Activated T-cell treated with anti-CD3 and anti-CD28 coated beads, Interleukin-2, amount 50 U/mL, for 48 hours (primary cell): Measurements from ENCODE around the gene MYBBP1A.
"Not testable (repeated sequence)": the region's sequence is repeated elsewhere in the genome, so short reads cannot be mapped to it uniquely, and the experiment has no call there.

Experiments used
- DNase-seq, 2 experiments: peaks; one replicate each; pipeline ENCODE4 v3.0.0-alpha.2; 2020

Gene MYBBP1A, protein sequence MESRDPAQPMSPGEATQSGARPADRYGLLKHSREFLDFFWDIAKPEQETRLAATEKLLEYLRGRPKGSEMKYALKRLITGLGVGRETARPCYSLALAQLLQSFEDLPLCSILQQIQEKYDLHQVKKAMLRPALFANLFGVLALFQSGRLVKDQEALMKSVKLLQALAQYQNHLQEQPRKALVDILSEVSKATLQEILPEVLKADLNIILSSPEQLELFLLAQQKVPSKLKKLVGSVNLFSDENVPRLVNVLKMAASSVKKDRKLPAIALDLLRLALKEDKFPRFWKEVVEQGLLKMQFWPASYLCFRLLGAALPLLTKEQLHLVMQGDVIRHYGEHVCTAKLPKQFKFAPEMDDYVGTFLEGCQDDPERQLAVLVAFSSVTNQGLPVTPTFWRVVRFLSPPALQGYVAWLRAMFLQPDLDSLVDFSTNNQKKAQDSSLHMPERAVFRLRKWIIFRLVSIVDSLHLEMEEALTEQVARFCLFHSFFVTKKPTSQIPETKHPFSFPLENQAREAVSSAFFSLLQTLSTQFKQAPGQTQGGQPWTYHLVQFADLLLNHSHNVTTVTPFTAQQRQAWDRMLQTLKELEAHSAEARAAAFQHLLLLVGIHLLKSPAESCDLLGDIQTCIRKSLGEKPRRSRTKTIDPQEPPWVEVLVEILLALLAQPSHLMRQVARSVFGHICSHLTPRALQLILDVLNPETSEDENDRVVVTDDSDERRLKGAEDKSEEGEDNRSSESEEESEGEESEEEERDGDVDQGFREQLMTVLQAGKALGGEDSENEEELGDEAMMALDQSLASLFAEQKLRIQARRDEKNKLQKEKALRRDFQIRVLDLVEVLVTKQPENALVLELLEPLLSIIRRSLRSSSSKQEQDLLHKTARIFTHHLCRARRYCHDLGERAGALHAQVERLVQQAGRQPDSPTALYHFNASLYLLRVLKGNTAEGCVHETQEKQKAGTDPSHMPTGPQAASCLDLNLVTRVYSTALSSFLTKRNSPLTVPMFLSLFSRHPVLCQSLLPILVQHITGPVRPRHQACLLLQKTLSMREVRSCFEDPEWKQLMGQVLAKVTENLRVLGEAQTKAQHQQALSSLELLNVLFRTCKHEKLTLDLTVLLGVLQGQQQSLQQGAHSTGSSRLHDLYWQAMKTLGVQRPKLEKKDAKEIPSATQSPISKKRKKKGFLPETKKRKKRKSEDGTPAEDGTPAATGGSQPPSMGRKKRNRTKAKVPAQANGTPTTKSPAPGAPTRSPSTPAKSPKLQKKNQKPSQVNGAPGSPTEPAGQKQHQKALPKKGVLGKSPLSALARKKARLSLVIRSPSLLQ (N-terminal part only)

DNA sequence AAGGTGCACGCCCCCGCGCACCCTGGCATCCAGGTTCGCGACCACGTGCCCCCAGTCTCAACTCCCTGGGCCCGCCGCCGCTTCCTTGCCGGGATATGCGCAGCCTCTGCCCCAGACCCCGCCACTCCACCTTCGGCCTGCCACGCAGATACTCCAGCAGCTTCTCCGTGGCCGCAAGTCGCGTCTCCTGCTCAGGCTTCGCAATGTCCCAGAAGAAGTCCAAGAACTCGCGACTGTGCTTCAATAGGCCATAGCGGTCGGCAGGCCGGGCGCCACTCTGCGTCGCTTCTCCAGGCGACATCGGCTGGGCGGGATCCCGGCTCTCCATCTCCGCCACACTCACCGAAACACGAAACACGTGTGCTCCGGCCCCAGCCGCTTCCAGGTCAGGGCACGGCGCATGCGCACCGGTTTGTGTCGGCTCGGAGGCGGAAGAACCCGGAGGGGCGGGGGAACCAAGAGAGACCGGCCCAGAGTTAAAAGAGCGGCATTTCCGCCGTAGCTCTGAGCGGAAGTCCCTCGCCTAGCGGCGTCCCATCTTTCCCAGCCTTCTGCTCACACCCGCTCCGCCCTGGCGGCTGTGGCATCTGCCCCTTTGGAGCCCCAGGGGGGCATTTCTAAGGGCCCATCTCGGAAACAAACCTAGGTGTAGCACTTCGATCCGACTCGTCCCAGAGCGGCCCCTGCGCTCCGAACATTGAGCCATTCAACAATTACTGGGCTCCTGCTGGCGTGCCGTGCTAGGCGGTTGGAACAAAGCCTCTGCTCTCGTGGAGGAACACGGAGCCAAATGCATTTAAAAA lies at the start of gene MYBBP1A:
MYBBP1A (minus strand) TSS at position 388 of the 803 bp plus-strand sequence; CDS start at position 328, 60 bp downstream.
- peak; percentile 96 to 98 for DNase-seq

DNA sequence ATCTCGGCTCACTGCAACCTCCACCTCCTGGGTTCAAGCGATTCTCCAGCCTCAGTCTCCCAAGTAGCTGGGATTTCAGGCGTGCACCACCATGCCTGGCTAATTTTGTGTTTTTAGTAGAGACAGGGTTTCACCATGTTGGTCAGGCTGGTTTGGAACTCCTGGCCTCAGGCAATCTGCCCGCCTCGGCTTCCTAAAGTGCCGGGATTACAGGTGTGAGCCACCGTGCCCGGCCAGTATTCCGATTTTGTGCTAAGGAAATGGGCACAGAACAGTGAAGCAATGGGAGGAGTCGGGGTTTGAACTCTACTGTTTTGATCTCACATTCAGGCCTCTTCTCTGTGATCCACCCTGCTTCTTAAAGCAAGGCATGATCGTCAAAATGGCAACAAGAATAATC lies 49.6 kb upstream of the MYBBP1A start:
- DNase-seq, result not testable (repeated sequence)

DNA sequence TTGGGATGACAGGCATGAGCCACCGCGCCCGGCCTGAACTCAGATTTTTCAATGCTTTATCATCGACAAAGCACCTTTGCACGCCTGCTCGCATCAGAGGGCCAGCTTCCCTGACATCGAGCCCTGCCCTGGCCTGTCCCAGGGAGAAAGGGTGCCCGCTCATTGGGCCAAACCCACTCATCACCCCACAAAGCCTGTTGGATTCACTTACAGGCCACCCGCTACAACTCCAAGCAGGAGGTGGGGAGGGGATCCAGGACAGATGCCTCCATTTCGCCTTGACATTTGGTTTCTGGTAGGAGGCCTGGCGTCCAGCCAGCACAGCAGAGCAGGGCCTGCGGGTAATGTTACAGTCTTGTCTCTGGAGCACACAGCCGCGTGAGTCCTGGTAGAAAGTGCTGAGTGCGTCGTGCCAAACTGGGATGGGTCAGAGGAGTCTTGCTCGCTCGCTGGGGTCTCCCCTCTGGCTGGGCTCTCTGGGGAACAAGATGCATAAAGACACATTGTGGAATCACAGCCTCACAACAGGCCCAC lies 49.0 kb upstream of the MYBBP1A start:
- DNase-seq, result no peak

DNA sequence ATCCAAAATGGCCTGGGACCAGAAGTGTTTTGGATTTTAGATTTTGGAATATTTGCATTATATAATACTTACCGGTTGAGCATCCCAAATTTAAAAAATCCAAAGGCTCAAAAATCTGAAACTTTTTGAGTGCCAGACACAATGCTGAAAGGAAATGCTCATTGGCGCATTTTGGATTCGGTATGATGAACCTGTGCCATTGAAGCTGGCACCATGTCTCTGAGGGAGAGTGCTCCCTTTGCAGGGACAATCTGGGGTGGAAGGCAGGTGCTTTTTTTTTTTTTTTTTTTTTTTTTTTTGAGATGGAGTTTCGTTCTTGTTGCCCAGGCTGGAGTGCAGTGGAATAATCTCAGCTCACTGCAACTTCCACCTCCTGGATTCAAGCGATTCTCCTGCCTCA lies 46.9 kb upstream of the MYBBP1A start:
- DNase-seq, result no peak

DNA sequence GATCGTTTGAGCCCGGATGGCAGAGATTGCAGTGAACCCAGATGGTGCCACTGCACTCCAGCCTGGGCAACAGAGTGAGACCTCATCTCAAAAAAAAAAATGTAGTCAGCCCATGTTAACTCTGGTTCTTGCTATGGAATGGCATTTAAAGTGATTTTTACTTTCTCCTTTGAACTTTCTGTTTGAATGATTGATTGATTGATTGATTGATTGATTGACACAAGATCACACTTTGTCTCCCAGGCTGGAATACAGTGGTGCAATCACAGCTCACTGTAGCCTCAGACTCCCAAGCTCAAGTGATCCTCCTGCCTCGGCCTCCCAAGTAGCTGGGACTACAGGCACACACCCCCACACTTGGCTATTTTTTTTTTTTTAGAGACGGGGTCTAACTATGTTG lies 46.1 kb upstream of the MYBBP1A start:
- no peak for DNase-seq

DNA sequence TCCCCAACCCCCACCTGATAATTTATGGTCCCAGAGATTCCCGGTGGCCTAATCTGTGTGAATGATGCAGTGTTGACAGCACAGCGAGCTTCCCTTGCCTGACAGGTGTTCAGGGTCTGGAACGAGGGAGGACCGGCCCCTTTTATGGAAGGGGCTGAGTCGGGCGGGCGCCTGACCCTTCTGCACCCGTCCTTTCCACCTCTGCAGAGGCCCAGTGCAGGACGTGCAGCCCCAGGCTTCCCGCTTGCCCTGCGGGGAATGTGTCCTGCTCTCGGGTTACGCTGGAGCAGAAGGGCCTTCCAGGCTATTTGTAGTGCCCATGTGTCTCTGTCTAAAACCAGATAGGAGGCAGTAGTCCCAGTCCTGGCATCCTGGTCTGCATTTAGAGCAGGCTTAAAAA lies 45.4 kb upstream of the MYBBP1A start:
- DNase-seq, result no peak

DNA sequence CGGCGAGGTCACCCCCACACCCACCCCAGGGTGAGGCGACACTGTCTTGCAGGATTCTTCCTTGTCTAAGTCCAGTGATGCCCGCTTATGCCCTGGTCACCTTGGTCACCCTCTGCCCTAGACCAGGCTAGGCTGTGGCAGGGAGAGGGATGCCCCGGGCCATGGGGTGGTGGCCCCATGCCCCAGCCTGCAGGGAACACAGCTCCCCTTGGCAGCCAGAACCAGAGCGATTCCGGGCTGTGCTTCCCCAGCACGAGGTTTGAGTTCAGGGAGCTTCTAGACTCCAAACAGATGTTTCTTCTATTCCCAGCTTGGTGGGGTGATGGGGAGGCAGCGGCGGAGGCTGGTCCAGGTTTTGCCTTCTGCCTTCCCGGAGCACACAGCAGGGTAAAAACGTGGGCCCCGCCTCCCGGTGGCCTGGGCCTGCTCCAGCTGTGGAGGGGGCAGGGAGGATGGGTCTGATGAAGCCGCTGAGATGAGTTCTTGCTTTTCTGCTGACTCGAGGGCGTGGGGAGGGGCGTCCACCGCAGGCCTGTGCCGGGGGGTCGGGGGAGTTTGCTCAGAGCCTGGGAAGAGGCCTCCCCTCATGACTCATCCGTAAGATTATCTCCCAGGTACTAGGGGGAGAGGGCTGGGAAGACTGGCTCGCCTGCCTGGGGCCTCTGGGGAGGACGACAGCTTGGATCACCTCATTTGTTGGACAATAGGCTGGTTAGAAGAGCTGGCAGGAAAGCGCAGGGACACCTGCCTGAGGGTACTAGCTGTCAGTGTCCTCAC lies 44.5 kb upstream of the MYBBP1A start:
- DNase-seq, result no peak

DNA sequence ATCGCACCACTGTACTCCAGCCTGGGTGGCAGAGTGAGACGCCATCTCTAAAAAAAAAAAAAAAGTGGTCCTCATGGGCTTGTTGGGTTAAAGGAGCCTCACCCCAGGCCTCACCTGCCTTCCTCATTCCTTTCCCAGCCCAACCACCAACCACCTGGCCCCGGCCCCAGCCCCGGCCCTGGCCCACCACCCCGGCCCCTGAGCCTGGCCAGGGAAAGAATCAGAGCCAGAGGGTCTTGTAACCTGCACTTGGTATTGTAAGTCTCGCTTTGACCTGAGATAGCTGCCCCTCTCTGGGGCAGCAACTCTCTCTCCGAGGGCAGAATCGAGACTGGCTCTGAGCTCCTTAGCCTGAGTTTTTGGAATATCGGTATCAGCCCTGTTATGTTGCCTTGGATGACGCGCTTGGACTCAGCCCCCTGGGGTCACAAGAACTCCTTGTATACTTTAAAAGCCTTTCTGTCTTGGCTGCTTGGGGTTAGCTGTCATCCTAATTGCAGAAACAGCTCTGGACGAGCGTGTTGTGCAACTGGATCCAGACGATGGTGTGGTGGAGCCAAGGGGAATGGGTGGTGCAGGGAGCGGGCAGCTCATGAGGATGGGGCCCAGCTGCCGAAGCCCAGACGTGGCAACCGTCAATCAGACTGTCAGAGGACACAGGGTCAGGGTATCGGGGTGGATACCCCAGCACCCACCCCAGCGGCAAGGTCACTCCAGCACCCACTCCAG lies 43.8 kb upstream of the MYBBP1A start:
- no peak for DNase-seq

DNA sequence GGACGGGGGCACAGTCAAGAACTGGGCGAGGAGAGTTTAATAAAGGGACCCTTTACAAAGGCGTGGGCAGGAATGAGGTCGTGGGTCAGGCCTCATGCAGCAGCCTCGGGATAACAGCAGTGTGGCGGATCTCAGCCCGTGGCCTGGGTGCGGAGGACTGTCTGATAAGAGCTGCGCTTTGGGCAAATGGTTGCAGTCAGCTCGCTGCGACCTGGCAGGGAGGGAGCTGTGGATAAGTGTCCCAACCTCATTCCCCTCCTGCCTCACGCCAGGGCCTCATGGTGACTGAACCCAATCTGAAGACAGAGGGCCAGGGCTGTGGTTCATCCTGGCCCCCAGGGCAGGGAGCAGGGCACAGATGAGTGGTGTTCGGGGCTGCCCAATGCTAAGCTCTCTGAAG lies 42.8 kb upstream of the MYBBP1A start:
- no peak for DNase-seq

DNA sequence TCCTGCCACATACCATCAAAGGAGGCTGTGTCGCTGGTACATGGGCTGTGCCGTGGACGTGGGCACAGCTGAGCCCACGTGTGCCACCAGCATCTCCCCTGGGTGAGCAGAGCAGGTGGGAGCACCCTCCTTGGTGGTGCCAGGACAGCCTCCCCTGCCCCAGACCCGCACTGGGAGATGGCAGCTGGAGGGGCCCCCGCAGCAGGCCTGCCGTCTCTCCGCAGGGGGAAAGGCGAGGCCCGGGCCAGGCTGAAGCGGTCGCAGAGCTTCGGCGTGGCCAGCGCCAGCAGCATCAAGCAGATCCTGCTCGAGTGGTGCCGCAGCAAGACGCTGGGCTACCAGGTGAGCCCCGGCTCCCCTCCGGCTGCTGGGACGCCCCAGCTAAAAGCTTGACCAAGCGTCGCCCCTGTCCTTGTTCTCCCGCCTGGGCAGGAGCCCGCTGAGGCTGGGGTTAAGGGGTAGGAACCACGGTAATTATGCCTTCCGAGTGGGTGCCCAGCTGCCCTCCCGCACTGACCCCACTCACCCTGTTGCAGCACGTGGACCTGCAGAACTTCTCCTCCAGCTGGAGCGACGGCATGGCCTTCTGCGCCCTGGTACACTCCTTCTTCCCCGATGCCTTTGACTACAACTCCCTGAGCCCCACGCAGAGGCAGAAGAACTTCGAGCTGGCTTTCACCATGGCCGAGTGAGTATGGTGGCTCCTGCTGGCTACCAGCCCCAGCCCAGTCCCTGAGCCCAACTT lies 41.6 kb upstream of the MYBBP1A start:
- no peak for DNase-seq

DNA sequence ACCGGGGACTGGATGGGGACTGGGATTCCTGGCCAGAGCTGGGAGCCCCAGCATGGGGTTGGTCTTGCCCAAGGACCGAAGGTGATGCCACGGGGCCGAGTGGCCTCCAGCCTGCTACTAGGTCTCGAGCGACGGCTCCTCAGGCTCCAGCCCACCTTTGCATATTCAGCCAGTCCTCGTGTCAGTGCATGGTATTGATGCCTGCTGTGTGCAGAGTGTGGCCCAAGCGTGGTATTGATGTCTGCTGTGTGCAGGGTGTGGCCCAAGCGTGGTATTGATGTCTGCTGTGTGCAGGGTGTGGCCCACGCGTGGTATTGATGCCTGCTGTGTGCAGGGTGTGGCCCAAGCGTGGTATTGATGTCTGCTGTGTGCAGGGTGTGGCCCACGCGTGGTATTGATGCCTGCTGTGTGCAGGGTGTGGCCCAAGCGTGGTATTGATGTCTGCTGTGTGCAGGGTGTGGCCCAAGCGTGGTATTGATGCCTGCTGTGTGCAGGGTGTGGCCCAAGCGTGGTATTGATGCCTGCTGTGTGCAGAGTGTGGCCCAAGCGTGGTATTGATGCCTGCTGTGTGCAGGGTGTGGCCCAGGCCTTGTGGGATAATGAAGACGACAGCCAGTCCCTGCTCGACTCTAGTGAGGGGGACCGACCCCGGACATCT lies 40.6 kb upstream of the MYBBP1A start:
- not testable (repeated sequence) for DNase-seq

DNA sequence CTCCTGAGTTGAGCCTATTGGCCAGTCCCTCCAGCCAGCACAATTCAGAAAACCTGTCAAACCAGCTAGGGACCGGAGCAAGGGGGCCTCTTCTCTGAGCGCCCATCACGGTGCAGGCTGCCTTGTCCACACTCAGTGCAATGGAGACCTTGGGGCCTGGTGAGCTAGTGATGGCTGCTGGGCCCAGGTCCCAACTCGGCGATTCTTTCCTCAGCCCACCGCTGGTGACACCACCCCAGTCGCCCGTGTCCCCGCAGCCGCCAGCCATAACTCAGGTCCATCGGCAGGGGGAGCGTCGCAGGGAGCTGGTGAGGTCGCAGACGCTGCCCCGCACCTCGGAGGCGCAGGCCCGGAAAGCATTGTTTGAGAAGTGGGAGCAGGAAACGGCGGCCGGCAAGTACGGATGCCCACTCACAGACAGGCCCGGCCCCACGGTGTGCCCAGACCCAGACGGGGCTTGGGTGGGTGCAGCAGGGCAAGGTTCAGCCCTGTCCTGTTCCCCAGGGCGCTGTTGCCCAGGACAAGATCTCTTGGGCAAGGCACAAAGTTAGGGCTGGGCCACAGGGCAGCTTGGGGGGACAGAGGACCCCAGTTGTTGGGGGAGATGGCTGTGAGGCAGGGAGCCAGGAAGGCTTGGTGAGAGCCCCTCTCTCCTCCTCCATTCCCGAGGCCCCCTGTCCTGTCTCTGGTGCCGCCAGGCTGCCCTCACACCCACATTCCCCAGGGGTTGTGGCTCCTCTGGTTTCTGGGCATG lies 39.9 kb upstream of the MYBBP1A start:
- DNase-seq, result peak; percentile 62 to 70

DNA sequence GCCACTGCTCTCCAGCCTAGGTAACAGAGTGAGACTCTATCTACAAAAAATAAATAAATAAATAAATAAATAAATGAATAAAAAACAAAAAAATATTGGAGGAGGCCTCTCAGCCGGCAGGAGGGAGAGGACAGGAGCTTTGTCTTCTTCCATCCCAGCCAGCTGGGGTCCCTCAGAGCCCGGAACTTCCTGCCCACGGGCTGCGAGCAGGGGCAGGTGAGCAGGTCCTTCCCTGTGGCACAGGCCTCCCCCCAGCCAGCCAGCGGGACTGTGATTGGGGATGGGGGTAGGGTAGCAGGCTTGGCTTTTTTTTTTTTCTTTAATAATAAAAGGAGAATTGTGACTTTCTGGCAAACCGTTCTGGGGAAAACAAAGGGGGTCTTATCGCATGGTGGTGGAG lies 39.2 kb upstream of the MYBBP1A start:
- no peak for DNase-seq

DNA sequence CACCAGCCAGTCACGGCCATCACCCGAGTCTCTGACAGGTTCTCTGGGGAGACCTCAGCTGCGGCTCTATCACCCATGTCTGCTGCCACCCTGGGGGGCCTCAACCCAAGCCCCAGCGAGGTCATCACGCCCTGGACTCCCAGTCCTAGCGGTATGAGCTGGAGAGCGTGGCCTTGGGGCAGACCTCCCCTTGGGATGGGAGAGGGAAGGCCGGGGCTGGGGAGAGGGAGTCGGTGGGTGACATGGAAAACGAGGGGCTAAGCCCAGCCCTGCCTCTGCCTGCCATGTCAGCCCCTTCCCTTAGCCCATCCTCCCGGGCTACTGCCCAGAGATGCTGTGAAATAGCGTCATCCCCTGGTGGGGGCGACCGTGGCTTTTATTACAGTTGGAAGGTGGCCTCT lies 37.8 kb upstream of the MYBBP1A start:
- DNase-seq, result no peak

DNA sequence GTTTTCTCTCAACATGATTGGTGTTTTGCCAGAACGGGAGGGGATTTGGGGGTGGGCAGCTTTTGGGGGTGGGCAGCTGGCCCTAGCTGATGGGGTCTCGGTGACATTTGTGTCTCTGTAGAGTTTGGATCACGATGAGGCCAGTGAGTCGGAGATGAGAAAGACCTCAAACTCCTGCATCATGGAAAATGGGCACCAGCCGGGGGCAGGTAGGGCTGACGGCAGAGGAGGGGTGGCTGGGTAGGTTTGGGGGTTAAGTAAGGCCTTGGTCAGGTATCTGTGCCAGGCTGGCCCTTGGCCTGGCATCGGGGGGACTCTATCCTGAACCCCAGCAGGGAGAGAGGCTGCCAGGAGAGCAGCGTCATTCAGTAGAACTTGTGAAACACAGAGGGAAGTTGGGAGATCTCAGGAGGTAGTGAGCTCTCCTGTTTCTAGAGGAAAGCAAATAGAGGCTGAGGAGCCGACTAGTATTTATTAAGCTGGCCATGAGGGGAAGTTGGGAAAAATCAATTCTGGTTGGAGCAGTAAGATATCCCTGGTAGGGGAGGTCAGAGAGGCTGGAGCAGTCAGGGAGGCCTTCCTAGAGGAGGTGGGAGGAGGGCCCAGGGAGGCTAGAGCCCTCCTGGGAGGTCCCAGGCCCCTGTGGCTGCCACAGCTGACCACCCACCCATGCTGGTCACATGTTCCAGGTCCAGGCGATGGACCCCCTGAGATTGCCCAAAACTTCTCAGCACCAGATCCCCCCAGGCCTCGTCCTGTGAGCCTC lies 37.2 kb upstream of the MYBBP1A start:
- DNase-seq, result no peak

DNA sequence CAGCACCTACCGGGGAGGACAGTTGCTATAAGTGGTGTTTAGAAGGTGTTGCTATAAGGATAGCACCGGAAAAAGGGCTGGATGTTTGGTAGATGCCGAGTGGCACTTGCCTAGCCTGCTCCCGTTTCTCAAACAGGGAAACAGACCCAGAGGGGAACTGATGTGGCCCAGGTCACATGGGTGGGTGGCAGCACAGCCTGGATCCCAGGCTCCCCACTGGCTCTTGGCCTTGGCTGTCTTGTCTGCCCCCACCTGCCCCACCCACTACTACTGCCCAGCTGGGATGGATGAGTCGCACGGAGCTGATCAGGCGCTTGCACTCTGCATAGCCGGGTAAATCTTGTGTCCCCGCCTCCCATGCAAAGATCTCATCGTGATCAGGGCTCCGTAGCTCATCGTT lies 36.3 kb upstream of the MYBBP1A start:
- DNase-seq, result no peak

DNA sequence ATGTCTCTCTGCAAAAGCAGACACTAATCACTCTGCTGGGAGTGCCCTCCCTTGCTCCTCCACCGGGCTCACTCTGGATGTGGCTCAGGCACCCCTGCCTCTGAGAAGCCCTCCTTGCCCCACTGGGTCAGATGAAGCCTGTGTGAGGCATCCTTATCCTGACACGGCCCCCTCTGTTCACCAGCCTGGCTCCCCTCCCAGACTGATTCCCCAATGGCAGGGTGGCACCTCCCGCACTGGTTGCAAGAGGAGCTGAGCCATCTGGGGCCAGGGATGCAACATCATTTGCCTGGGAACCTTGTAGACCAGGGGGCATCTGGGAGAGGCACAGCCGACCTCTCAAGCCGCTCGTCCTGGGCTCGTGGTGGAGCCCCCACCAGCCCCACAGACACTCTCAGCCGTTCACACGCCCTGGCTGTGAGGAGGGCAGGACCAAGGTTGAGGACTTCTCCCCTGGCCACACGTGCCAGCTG lies 35.8 kb upstream of the MYBBP1A start:
- no peak for DNase-seq
